Nephron progenitor cell (in vitro differentiated cells): ENCODE measurements around the gene SUGT1.
A peak's percentile ranks its signal among the peaks of the same experiment; 100 is the strongest.
"Not testable (repeated sequence)": the region's sequence is repeated elsewhere in the genome, so short reads cannot be mapped to it uniquely, and the experiment has no call there.

Source experiments
- DNase-seq: peaks from one replicate; pipeline ENCODE4 v3.0.0; 2021
- H3K27ac Mint-ChIP-seq: 2 replicates; pipeline ENCODE4 v1.8.0; 2021; ENCODE audit warnings: mild to moderate bottlenecking, moderate library complexity, mixed read lengths
- H3K27me3 Mint-ChIP-seq: 2 replicates; pipeline ENCODE4 v1.8.0; 2021; ENCODE audit warnings: mild to moderate bottlenecking, low read depth, mixed read lengths; ENCODE audit not compliant: poor library complexity
- H3K36me3 Mint-ChIP-seq: 2 replicates; pipeline ENCODE4 v1.8.0; 2021; ENCODE audit warnings: low read depth, mixed read lengths
- H3K4me1 Mint-ChIP-seq: 2 replicates; pipeline ENCODE4 v1.8.0; 2021; ENCODE audit warnings: mixed read lengths
- H3K4me3 Mint-ChIP-seq: 2 replicates; pipeline ENCODE4 v1.8.0; 2021; ENCODE audit warnings: mild to moderate bottlenecking, moderate library complexity, mixed read lengths
- H3K9me3 Mint-ChIP-seq: 2 replicates; pipeline ENCODE4 v1.8.0; 2021; ENCODE audit warnings: mild to moderate bottlenecking, moderate library complexity, mixed read lengths
- TF ChIP-seq, protein P1 (sequence below): fragments of 200-600 bp; sonication (generic); IDR thresholded peaks from 2 replicates; pipeline ENCODE4 v1.5.0; 2021; ENCODE audit warnings: antibody characterized with exemption

Gene SUGT1

DNA sequence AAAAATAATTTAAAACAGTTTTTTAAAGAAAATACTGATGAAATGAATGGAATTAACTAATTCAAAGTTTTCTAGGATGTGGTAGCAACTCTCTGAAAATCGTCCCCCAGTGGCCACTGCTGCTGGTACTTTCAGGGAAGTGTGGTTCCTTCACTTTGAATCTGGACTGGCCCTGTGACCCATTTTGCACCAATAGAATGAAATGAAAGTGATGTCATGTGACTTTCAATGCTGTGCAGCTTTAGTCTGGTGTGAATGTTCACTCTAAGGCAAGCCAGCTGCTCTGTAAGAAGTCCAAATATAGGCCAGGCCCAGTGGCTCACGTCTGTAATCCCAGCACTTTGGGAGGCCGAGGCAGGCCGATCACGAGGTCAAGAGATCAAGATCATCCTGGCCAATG, 36.8 kb upstream of the SUGT1 start:
- H3K36me3 Mint-ChIP-seq = peaks cover 17% of the 10 kb centered on the region
- peaks cover 12% of the 10 kb centered on the region for H3K4me1 Mint-ChIP-seq
- peaks cover 11% of the 10 kb centered on the region for H3K9me3 Mint-ChIP-seq
- H3K4me3 Mint-ChIP-seq = peak overlapping the region; percentile 99
- H3K27me3 Mint-ChIP-seq = peaks cover 10% of the 10 kb centered on the region
- DNase-seq = no peak
- H3K27ac Mint-ChIP-seq = no peak overlapping the region
- TF ChIP-seq, protein P1, sequence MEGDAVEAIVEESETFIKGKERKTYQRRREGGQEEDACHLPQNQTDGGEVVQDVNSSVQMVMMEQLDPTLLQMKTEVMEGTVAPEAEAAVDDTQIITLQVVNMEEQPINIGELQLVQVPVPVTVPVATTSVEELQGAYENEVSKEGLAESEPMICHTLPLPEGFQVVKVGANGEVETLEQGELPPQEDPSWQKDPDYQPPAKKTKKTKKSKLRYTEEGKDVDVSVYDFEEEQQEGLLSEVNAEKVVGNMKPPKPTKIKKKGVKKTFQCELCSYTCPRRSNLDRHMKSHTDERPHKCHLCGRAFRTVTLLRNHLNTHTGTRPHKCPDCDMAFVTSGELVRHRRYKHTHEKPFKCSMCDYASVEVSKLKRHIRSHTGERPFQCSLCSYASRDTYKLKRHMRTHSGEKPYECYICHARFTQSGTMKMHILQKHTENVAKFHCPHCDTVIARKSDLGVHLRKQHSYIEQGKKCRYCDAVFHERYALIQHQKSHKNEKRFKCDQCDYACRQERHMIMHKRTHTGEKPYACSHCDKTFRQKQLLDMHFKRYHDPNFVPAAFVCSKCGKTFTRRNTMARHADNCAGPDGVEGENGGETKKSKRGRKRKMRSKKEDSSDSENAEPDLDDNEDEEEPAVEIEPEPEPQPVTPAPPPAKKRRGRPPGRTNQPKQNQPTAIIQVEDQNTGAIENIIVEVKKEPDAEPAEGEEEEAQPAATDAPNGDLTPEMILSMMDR = no peak

DNA sequence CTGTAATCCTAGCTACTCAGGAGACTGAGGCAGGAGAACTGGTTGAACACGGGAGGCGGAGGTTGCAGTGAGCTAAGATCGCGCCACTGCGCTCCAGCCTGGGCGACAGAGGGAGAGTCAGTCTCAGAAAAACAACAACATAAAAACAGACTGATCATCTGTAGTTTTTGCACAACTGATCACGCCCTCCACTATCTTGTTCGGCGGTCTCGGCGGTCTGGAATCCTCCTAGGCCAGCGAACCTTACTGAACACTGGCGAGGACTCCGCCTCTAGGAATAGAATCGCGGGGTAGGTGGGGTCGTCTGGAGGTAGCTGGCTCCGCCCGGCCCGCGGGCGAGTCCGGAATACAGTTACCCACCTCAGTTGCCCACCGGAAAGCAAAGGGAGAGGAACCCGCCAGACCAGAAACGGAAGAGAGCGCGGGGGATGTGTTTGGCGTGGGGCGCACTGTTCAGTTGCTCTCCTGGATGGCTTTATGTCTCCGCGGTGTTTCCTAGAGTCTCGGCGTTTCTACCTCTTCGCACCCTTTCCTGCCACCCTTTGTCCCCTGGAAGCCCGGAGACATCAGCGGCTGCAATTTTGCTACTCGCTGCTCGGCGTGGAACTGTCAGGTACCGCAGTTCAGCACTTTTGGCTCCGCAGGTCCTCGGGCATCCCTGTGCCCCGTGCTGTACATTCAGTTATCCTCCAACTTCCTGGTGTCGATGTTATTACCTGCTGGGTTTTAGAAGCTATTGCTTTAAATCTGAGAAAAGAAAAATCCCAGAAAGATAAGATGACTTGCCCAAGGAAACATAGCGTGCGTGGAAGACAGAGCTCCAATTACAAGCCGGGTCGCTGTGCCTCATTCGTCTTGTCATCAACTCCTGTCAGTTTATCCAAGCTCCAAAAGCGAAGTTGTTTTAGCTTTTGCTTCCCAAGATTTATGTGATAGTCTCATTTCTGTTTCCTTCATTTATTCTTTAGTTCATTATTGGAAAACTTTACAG, 35.3 kb upstream of the SUGT1 start:
- peaks cover 11% of the 10 kb centered on the region for H3K9me3 Mint-ChIP-seq
- H3K27me3 Mint-ChIP-seq = peaks cover 8% of the 10 kb centered on the region
- DNase-seq = peak; percentile 79
- peak overlapping the region; percentile 53 for H3K27ac Mint-ChIP-seq
- peak overlapping the region; percentile 99 for H3K4me3 Mint-ChIP-seq
- peaks cover 12% of the 10 kb centered on the region for H3K4me1 Mint-ChIP-seq
- H3K36me3 Mint-ChIP-seq = peaks cover 15% of the 10 kb centered on the region
- TF ChIP-seq, protein P1 = no peak

DNA sequence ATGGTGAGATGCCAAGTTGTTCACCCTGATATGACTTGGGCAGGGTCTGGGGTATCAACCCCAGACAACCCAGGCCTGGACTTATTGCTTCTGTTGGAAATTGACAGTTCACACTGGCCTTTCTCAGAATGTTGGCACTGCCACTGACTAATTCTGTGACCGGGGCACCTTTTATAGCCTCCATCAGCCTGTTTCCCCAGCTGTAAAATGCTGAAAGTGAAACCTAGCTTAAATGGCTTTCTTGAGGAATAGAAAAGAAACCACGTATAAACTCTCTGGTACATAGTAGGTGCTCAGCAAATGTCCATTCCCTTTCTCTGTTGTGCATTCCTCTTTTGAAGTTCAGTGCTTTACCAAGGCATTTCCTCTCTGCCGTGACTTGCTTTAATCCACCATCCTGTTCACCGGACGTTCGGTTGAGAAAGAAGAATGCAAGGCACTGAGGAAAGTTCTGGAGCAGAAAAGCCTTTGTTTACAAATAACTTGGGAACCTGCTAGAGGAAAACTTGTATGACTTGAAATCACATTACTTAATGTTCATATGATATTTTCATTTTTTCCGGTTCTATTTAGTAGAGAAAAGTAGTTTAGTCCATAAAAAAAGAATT, 21.4 kb upstream of the SUGT1 start:
- not testable (repeated sequence) for DNase-seq, H3K4me1 Mint-ChIP-seq, H3K4me3 Mint-ChIP-seq

DNA sequence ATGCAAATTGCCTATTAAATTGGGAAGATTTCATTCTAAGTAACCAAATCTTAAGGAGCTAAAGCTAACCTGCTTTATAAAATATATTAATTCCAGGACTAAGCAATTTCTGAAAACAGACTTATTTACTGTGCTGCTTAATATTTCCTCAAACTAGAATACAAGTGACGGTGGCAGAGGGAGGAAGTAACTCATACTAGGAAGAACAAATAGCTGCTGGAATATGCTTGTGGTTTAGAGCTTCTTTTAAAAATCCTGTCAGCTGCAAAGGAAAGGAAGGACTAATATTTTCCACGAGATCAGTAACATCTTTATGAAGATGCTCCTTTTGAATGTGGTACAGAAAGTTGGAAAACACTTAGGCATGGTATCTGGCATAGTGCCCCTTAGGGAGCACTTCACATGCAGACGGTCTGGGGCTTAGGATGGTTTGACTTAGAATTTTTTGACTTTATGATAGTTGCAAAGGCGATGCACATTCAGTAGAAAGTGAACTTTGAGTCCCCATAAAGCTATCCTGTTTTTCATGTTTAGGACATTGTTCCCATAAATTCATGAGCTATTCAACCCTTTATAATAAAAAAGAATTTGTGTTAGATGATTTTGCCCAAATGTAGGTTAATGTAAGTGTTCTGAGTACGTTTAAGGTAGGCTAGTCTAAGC, 13.8 kb upstream of the SUGT1 start:
- no peaks in the 10 kb centered on the region for H3K27me3 Mint-ChIP-seq
- H3K4me3 Mint-ChIP-seq = no peak overlapping the region
- peaks cover 13% of the 10 kb centered on the region for H3K4me1 Mint-ChIP-seq
- H3K27ac Mint-ChIP-seq = no peak overlapping the region
- TF ChIP-seq, protein P1 = no peak
- H3K9me3 Mint-ChIP-seq = no peaks in the 10 kb centered on the region
- peaks cover 37% of the 10 kb centered on the region for H3K36me3 Mint-ChIP-seq
- DNase-seq = no peak

More for the DNA sequence above, 21.4 kb upstream of the SUGT1 start:
- H3K36me3 Mint-ChIP-seq = peaks cover 30% of the 10 kb centered on the region
- H3K27me3 Mint-ChIP-seq, H3K9me3 Mint-ChIP-seq, H3K27ac Mint-ChIP-seq: not testable (repeated sequence)

DNA sequence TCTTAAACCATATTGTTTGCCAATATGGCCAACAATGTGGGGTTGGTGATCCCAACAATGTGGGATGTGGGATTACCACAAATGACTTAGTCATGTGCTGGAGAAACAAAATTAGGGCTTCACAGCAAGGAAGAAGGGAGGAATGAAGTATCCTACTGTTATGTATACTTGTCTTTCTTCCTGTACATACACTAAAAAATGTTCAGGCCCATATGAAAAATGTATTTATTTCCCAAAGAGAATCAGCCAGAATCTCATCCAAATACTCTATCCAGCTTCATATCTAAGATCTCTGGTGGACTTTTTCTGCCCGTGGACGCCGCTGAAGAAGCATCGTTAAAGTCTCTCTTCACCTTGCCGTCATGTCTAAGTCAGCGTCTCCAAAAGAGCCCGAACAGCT, 10.5 kb upstream of the SUGT1 start, which contains the start of gene HNRNPA1L2:
TSS of gene HNRNPA1L2 (plus strand) at position 301 of the 400 bp plus-strand sequence. CDS start at position 363, 62 bp downstream.
- H3K27ac Mint-ChIP-seq = peak within 1 kb of the TSS; percentile 86
- peaks cover 42% of the 10 kb centered on the region for H3K36me3 Mint-ChIP-seq
- H3K9me3 Mint-ChIP-seq = no peaks in the 10 kb centered on the region
- no peaks in the 10 kb centered on the region for H3K27me3 Mint-ChIP-seq
- H3K4me1 Mint-ChIP-seq = peaks cover 33% of the 10 kb centered on the region
- TF ChIP-seq, protein P1 = no peak
- DNase-seq = no peak
- H3K4me3 Mint-ChIP-seq = peak within 1 kb of the TSS; percentile 26

DNA sequence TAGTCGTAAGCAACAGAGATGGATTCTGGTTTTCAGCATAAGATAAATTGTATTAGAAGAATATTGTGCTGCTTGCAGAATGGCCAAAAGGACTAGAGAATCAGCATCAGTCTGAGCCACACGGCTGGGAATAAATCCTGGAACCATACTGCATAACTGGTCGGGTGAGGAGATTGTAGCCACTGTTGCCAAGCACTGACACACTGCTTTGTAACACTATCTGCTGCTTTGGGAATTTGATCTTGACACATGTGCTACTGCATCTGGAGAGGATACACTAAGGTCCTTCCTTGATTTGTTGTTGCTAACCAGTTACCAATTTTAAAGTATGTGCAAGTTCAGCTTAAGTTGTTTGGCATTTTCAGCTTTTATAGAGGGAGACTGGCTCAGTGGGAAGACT, 8.5 kb upstream of the SUGT1 start:
- H3K27me3 Mint-ChIP-seq = no peaks in the 10 kb centered on the region
- peaks cover 52% of the 10 kb centered on the region for H3K36me3 Mint-ChIP-seq
- TF ChIP-seq, protein P1 = no peak
- H3K9me3 Mint-ChIP-seq = no peaks in the 10 kb centered on the region
- DNase-seq = peak; percentile 14
- peak overlapping the region; percentile 35 for H3K4me3 Mint-ChIP-seq
- peaks cover 33% of the 10 kb centered on the region for H3K4me1 Mint-ChIP-seq
- peak overlapping the region; percentile 93 for H3K27ac Mint-ChIP-seq
